ENCODE results near the gene SLC6A6.
A peak's percentile ranks its signal among the peaks of the same experiment; 100 is the strongest.

Gene SLC6A6

DNA sequence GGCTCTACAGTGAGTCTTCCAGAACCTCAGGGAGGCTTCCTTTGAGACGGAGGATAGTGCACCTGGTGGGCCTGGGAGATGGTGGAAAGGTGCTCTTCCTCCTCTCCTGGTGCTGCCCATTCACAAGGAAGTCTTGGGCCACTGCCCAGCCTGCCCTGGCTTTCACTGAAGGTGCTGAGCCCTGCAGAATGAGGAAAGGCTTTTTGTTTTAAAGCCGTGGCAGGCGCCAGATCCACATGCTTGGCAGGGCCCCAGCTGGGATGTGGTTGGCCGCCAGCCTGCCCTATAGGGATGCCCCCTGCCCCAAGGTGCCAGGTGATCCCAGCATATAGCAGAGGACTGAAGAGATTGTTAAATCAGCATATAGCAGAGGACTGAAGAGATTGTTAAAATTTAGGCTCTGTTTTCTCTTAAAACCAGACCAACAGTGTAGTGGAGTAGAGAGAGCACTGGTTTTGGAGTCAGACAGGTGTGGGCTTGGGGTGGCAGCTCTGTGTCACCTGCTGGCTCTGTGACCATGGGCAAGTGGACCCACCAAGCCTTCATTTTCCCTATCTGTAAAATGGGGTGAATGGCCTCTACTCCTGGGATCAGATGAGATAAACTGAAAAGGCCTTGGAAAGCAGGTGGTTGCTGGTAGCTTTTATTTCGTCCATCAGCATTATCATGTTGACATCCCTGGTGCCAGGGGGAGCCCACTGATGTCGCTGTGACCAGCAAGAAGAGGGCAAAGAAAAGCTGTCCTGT lies 53.3 kb downstream of the SLC6A6 start:
- no peak for DNase-seq

DNA sequence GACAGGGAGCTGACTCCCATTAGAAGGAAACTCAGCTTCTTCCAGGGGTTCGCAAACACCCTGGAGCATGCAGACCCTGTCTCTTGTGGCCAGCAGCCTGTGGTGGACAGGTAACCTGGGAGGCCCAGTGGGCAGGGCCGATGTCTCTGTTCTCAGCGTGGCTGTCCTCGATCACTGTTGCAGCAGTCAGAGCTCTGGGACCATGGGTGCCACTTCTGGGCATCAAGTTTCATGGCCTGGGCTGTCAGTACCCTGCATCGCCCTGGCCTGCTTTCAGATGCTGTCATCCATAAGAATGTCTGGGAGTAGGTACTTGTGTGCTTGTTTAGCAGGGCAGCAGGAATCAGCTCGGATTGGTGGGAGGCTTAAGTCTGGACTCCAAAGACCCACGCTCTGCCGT lies 54.4 kb downstream of the SLC6A6 start:
- DNase-seq, result no peak

DNA sequence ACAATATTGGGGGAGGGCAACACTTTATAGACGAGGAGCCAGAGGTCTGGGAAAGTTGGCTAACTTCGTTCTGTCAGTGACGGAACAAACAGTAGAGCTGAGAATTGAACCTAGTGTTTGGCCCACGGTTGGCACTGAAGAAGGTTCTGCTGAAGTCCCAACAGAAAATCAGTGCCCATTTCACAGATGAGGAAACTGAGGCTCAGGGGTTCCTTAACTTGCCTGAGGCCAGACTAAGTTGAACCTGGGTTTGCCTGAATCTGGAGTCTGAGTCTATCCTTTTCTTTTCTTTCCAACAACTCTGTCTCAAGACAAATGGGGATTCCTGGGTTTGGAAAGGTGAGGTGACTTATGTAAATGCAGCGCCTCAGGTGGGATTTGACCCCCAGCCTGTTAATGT lies 55.1 kb downstream of the SLC6A6 start:
- no peak for DNase-seq

DNA sequence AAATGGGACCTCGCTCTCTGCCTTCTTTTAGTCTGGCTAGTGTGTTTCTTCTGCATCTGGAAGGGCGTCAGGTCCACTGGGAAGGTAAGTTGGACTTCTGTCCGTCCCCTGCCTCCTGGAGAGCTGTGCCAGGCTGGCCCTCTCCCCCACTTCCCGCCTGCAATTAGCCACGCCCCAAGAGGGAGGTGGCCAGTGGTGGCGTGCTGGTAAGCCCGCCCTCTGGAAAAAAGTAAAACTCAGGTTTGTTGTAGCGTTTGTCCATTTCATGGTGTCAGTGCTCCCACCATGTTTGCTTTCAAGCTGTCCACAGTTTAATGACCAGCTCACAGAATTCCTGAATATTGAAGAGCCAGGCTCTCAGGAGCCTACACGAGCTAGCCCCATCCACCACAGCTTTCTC lies 55.6 kb downstream of the SLC6A6 start:
- no peak for DNase-seq

DNA sequence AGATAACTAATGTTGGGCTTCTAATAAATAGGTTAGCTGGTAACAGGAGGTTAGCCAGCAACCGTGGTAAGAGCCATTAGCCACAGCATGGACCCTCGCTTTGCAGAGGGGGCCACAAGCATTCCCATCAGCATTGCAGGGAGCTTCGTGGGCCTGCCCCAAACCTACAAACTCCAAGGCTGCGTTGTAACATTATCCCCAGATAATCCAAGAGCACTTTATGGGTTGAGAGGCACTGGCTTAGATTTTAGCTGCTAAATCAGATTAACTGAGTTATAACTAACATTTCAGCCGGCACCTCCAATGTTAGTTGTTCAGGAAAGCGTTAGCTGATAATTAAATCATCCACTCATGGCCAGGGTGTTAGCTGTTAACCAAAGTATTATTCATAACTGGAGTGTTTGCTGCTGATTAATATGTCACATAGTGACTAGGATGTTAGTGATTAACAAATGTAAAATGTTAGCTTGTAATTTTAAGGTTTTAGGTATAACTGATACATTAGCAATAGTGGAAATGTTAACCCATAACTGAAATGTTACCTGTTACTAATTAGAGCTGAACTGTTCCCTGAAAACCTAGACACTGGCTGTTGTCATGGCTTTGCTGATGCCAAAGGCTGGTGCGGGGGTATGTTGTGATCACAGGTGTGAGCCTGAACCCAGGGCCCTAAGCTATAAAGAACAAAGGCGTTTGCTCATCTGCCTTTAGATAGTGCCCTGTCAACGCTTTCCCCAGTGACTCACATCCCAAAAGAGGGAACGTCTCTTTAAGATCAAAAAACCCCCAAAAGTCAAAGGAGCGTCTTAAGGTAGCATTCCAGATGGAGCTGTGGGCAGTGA lies 56.2 kb downstream of the SLC6A6 start:
- no peak for DNase-seq

DNA sequence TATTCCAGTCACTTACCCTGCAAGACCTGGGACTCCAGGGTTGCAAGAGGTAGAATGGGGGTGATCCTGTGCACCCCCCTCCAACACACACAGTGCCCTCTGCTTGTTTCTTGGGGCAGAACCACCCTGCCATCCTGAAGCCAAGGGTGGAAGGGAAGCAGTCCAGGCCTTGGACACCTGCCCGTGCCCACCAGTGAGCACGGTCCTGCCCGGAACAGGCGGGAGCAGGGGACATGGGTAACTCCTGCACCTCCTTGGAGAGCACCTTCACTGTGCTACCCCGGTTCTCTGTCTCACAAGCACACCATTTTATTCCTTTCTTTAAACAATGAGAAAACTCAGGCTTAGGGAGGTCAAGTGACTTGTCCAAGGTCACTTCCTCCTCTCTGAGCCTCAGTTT lies 57.0 kb downstream of the SLC6A6 start:
- no peak for DNase-seq

DNA sequence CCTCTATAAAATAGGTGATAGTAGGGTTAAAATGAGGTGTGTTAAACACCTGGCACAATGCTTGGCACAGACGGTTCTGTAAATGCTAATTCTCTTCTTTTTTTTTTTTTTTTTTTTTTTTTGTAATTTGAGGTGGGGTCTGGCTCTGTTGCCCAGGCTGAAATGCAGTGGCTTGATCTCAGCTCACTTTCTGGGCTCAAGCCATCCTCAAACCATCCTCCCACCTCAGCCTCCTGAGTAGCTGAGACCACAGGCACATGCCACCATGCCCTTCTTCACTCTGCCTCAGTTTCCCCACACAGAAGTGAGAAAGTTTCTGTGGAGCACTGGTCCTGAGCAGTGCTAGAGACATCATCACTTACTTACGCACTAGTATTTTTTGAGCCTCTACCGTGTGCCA lies 57.4 kb downstream of the SLC6A6 start:
- no peak for DNase-seq

DNA sequence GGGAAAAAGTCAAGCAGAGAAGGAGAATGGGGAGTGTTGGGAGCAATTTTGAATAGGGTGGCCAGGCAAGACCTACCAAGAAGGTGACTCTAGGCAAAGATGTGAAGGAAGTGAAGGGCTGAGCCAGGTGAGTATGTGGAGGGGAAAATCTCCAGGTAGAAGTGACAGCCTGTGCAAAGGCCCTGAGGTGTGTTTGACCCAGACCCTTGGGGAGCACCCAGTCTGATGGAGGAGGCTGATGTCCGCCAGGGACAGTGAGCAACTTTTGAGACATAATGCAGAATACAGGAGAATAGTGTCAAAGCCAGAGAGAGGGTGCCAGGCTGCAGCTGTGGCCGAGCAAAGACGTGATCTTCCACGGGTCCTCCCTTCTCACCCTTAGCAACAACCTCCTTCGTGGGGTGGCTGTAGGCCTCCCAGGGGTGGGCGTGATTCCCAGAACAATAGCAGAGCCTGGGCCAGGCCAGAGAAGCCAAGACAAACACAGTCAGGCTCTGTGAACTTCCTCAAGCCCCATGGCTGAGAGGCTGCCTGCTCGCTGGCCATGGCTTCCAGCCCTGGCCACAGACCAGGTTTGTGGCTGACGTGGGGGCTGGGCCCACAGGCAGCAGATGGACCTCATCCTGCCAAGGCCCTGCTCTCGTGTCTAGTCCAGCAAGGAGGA lies 58.1 kb downstream of the SLC6A6 start:
- no peak for DNase-seq

DNA sequence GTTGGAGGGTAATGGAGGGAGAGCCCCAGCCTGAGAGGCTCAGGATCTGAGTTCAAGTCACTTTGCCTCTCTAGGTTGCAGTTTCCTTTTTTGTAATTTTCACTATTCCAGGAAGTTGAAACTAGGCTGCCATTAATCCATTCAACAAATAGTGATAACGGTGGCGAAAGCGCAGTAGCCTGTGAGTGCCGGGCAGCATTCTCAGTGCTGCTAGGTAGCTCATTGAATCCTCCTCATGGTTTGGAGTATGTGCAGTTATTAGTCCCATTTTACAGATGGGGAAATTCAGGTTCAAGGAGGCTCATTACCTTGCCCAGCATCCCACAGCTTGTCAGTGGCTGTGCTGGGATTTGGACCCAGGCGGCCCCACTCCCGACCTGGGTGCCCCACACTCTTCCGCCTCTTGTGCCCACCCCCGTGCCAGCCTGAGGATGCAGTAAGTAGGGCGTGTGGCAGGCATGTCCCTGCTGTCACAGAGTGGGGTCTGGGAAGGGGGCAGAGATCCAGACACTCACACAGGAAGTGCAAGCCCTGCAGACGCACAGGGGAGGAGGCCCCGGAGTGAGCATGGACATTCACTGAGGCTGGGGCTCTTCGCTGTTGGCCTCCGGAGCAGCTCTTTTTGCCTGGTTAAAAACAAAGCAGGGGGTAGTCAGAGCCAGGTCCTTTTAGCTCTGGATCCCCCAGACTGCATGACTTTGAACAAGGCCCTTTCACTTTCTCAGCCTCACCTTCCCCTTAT lies 58.8 kb downstream of the SLC6A6 start:
- no peak for DNase-seq

DNA sequence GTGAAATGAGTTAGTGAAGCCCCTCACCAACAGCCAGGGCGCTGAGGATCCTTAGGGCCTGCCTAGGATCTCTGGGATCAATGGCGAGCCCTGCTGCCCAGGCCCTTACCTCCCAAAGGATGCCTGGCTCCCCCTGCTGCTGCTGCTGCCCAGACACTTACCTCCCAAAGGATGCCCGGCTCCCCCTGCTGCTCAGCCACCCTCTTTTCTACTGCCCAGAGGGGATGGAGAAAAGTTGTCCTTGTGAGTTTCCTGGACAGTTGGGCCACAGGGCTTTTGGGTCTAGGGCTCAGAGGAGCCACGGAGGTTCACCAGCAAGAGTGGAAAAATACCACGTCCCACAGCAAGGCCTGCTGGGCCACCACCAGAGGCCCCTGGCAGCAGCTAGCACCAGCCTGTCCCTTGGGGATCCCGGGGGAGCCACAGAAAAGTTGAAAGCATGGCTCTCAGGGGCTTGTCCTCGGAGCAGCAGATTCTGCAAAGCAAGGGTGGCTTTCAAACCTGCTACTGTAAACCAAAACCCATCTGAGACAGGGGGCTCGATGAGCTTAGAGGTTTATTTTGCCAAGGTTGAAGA lies 59.4 kb downstream of the SLC6A6 start:
- DNase-seq, result peak; percentile 15

DNA sequence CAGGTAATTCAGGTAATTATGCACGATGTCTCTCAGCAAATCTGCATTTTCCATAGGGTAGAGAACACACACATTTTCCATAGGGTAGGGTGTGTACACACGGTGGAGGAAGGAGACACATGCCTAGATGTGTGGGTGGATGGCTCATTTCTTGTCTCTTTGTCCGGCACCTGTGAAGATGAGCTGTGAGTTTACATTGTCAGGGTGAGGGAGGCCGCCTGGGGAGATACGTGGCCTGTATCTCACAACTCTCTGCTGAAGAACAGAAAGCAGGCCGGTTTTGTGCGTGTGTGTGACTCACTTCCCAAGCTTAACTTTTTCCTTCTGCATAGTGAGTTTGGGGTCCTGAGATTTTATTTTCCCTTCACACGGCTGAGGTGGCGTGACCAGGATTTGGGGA lies 60.3 kb downstream of the SLC6A6 start:
- no peak for DNase-seq

DNA sequence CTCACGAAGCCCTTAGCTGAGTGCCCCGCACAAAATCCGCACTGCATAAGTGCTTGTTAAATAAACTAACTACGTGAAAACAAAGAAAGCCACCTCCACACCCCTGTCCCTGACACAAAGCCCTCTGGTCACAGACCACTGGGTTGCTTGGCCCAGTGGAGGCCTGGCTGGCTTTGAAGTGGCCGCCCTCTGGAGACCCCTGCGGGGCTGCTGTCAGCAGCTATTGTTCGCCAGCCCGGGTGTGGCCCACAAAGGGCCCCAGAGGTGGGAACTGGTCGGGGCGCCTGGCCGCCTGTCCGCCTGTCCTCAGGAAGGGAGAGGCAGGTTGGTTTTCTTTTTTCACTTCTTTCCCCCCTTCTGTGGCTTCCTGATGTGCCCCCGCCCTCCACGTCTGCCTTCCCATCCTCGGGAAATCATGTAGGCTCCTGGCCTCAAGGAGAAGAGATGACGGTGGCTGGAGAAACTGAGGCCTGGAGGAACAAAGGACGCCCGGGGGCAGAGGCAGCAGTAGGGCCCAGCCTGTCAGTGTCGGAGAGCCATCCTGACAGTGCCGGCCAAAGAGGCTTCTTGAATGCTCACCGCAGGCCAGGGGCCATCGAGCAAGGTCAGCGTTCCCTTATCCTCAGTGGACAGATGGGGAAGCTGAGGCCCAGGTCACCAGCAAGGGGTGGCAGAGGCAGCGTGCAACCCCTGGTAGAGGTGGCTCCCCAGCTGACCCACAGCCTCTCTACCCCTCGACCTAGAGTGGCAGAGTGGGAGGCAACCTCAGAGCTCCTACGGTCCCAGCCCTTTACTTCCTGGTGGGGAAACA lies 61.1 kb downstream of the SLC6A6 start:
- DNase-seq, result no peak

DNA sequence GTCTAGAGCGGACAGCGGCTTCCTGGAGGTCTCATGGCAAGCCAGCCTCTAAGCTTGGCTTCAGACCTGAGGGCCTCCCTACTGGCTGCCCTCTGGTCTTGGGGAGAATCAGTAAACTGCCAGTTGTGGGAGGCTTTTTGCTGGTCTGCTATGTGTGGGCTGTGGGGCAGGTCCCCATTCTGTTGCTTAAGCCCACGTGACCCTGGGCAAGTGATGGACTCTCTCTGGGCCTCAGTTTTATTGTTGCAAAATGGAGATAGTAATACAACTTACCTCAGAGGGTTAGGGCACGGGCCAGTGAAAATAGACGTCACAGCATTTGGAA lies 61.7 kb downstream of the SLC6A6 start:
- no peak for DNase-seq

DNA sequence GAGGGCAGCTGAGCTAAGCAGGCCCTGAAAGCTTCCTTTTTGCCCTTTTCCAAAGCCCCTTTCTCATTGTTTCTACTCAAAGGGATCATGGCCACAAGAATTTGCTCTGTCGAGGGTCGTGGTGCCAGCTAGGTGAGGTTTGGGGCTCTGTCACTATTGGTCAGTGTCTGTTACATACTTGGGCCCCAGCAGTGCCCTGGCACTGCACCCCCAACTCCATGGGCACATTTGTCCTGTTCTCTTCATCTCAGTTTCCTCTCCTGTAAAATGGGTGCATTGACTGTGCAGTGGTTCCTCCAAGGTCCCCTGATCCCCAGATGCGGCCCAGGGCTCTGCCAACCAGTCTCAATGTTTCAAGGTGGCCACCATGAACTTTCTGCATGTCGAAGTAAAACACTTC lies 62.1 kb downstream of the SLC6A6 start:
- DNase-seq, result no peak

DNA sequence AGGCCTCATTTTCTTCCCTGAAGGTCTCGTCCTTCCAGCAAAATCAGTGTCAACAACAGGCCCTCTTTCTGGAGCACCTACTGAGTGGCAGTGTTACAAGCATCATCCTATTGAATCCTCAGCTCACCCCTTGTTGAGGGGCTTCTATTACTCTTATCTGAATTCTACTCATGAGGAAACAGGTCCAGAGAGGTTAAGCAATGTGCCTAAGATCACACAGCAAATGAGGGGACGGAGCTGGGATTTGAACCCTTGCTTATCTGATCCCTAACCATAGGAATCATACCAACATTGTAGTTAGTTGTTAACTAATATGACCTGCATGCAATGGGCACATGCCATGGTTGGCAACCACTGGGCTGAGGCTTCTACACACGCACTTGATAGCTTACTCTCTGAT lies 63.0 kb downstream of the SLC6A6 start:
- no peak for DNase-seq

DNA sequence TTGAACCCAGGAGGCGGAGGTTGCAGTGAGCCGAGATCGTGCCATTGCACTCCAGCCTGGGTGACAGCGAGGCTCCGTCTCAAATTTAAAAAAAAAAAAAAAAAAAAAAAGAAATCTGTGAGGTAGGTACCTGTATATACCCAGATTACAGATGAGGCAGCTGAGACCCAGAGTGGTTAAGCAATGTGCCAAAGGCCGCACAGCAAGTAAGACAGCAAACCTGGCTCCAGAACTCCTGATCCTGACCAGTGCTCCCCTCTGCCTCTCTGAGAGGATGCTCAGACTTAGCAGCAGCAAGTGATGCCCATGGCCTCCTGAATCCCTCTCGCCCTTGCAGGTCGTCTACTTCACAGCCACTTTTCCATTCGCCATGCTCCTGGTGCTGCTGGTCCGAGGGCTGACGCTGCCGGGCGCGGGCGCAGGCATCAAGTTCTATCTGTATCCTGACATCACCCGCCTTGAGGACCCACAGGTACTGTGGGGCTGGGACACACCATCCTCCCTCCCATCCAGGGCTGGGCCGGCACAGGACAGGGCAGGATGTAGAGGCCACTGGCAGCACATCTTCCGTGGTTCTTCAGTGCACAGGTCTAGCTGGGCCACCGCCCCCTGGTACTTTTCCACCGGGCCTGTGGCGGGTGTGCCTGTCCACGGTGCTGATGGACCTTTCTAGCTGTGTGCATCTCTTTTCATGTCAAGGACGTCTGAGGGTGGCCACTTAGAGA lies 63.9 kb downstream of the SLC6A6 start:
- DNase-seq, result no peak

DNA sequence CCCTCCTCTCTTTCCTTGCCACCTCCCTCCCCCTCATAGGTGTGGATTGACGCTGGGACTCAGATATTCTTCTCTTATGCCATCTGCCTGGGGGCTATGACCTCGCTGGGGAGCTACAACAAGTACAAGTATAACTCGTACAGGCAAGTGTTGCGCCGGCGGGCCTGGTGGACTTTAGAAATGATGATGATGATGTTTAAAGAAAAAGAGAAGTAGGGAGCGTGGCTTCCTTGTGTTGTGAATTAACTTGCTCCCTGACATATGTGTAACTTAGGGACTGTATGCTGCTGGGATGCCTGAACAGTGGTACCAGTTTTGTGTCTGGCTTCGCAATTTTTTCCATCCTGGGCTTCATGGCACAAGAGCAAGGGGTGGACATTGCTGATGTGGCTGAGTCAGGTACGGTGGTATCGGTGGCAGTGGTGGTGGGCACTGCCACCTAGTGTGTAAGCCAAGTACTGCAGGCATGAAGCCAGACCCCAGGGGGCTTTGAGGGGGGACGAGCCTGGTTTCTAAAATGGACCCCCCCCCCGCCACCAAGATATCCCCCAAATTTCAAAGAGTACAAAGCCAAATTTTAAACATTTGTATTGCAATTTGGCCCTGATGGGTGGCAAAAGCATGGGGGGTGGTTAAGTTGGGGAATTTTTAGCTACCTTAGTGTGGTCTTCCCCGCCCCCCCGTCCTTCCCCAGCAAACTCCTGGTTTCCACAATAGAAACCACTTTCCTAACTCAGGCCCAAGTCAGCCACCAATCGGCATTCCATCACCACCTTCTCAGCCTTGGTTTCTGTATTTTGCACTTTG lies 65.6 kb downstream of the SLC6A6 start:
- DNase-seq, result peak; percentile 10

DNA sequence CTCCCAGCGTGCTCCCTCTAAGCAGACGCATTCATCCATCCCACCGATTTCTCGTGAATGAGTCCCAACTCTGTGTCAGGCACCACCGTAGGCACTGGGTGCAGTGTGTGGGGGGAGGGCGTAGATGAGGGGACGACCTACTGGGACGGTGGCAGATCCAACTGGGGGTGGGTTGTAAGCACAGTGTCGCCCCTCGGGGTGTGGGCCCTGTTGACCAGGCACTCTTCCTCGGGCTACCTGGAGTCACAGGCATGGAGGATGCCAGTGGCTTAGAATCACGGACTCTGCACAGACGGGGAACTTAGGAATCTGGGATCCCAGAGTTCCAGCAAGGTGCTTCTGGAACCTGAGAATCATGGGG lies 66.2 kb downstream of the SLC6A6 start:
- DNase-seq, result no peak

DNA sequence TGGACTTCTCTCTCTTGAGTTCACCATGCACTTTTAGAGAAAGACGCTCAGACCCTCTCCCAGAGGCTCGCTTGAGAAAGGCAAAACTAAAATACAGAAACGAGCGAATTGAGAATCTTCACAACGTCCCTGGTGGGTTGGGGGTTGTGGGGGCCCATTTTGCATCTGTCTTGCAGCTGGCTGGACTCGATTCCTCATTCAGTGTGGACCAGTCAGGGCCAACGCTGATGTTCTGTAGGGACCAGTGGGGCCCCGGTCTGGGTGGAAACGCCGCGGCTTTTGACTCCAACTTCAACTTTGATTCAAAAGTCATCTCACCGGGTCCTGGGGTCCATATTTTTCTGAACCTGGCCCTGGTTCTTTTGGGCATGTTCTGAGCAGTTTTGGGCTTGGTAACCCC lies 68.1 kb downstream of the SLC6A6 start:
- DNase-seq, result no peak

DNA sequence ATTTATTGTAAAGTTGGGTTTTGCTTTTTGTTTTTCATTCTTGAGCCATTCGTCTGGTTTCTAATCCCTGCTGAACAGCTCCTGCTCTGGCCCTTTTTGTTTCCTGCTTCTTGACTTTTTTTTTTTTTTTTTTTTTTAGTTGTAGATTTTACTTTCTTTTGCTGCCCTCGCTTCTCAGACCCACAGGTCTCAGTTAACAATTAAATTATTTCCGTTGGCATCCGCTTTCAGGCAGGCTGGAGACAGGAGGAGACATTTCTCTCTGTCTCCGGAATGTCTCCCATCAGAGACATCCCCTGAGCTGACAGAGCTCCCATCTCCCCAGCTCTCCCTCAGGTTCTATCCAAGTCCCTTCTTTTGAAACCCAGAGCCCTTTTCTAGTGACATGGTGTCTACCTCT lies 68.6 kb downstream of the SLC6A6 start:
- DNase-seq, result no peak

DNA sequence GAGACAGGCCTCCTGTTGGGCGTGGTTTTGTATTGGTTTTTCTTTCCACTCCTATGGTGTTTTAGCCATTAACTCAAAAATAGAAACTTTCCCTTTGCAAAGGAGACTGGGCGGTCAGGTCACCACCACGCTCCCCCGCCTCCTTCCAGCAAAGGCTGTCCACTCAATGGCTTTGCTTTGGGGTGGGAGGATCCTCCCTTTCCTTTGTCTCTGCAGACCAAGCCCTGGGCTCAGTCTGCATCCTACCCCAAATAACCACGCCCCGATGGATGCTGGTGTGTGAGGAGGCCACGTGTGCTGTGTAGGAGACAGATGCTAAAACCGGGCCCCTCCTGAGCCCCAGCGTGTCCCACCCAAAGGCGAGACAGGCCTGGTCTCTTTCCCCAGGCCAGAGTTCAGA lies 69.3 kb downstream of the SLC6A6 start:
- DNase-seq, result no peak

Data from amniotic stem cell (primary cell).